Suppressor macrophage treated with lipopolysaccharide for 1 hour (primary cell): ENCODE data around the gene TRIM46.
"Not testable (repeated sequence)": the region's sequence is repeated elsewhere in the genome, so short reads cannot be mapped to it uniquely, and the experiment has no call there.

Experiments used
- DNase-seq, 3 donors: peaks; one replicate each; pipeline ENCODE4 v3.0.0-alpha.2; 2020 to 2022

TRIM46 gene

GRCh38 chr1:155208541-155209311 is 35.1 kb downstream of the TRIM46 start, which contains the start of gene MTX1:
Gene MTX1, plus strand, starts transcription at chr1:155208695. Its CDS starts 110 bp downstream, at chr1:155208805.
- peak; percentile 83 to 94 (median 86) for DNase-seq

GRCh38 chr1:155209312-155209721 is 35.7 kb downstream of the TRIM46 start:
- DNase-seq = no peak

GRCh38 chr1:155210314-155211104 is 36.9 kb downstream of the TRIM46 start:
- peak; percentile 65 to 76 (median 71) for DNase-seq

- DNase-seq = not testable (repeated sequence)
These were observed 37.9 kb downstream of the TRIM46 start for GRCh38 chr1:155211381-155212050.

- DNase-seq = not testable (repeated sequence)
These were observed 38.4 kb downstream of the TRIM46 start for GRCh38 chr1:155212051-155212440.

GRCh38 chr1:155214702-155215101 is 41.1 kb downstream of the TRIM46 start:
- not testable (repeated sequence) for DNase-seq

GRCh38 chr1:155218854-155219591 is 45.4 kb downstream of the TRIM46 start:
- DNase-seq = peak; percentile 55 to 69 (median 68)

GRCh38 chr1:155219592-155220031 is 46.0 kb downstream of the TRIM46 start:
- DNase-seq = peak in 1 of 3 donors; percentile 38

- peak in 1 of 3 donors; percentile 41 for DNase-seq
These were observed 46.7 kb downstream of the TRIM46 start for GRCh38 chr1:155220211-155220965.

GRCh38 chr1:155223047-155223446 is 49.4 kb downstream of the TRIM46 start:
- peak in 2 of 3 donors; percentile 44 for DNase-seq

- not testable (repeated sequence) for DNase-seq
These were observed 51.7 kb downstream of the TRIM46 start for GRCh38 chr1:155225404-155225759.

GRCh38 chr1:155226188-155226909 is 52.7 kb downstream of the TRIM46 start:
- DNase-seq = peak; percentile 81 to 86 (median 83)

GRCh38 chr1:155226910-155227260 is 53.2 kb downstream of the TRIM46 start:
- peak; percentile 58 to 72 (median 61) for DNase-seq

- peak; percentile 98 to 99 (median 99) for DNase-seq
These were observed 53.8 kb downstream of the TRIM46 start for GRCh38 chr1:155227261-155228095.

GRCh38 chr1:155228096-155228427 is 54.4 kb downstream of the TRIM46 start:
- DNase-seq = no peak

- DNase-seq = not testable (repeated sequence)
These were observed 57.7 kb downstream of the TRIM46 start for GRCh38 chr1:155231302-155231701.

GRCh38 chr1:155232001-155232978 is 58.6 kb downstream of the TRIM46 start:
- DNase-seq = not testable (repeated sequence)

- not testable (repeated sequence) for DNase-seq
These were observed 59.9 kb downstream of the TRIM46 start for GRCh38 chr1:155233502-155233901.
